Choroid plexus epithelial cell (primary cell): Measurements from ENCODE around the gene KLHL29.
A peak's percentile ranks its signal among the peaks of the same experiment; 100 is the strongest.

Source experiments
- DNase-seq: peaks from one replicate; pipeline ENCODE4 v3.0.0-alpha.2; 2010; ENCODE audit warnings: low read depth
- H3K4me3 ChIP-seq: 2 replicates; pipeline ENCODE4 v1.5.1; 2011; ENCODE audit warnings: low read depth, mild to moderate bottlenecking, control low read depth, low read length, moderate library complexity
- TF ChIP-seq, protein P1 (sequence below): conservative IDR thresholded peaks from 2 replicates; pipeline ENCODE4 v1.5.1; 2011; ENCODE audit warnings: low read depth, mild to moderate bottlenecking, control low read depth, inconsistent platforms, low read length, moderate library complexity

Gene KLHL29

DNA sequence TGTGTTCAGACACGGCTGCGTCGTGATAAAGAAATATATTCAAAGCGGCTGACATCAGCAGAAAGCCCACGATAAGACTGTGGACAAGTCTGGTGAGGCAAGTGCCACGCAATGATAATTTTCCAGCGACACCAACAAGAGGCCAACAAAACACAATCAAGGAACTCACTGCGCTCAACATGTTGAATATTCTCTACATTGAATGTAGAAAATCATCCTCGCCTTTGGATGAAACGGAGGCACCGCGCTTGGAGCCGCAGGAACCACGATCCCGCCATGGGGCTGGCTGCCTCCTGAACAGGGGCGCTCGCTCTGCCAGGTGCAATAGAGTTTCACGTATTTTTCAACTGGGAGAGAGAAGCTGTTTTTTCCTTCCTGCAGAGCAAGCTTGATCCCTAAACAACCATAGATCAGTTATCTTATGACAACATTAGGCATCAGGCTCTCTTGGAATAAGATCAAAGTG is 321.7 kb downstream of the KLHL29 start:
- TF ChIP-seq, protein P1, sequence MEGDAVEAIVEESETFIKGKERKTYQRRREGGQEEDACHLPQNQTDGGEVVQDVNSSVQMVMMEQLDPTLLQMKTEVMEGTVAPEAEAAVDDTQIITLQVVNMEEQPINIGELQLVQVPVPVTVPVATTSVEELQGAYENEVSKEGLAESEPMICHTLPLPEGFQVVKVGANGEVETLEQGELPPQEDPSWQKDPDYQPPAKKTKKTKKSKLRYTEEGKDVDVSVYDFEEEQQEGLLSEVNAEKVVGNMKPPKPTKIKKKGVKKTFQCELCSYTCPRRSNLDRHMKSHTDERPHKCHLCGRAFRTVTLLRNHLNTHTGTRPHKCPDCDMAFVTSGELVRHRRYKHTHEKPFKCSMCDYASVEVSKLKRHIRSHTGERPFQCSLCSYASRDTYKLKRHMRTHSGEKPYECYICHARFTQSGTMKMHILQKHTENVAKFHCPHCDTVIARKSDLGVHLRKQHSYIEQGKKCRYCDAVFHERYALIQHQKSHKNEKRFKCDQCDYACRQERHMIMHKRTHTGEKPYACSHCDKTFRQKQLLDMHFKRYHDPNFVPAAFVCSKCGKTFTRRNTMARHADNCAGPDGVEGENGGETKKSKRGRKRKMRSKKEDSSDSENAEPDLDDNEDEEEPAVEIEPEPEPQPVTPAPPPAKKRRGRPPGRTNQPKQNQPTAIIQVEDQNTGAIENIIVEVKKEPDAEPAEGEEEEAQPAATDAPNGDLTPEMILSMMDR: no peak
- no peak overlapping the region for H3K4me3 ChIP-seq
- DNase-seq: no peak

DNA sequence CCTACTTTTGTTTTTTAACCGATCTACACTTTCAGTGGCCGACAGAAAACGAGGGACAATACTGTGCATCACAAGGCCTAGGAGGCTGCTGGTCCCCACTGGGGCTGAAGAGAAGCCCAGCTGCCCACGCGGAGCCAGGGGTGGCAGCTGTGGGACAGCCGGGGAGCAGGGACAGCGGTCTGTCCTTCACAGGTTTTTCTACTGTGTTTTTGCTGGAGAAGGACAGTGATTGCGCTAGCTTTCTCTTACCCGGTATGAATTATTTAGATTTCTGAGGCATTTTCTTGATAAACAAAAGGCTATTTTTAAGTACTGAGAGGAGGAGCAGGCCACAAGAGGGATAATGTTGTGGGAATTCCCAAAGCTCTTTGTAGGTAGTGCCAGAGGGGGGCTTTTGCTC is 322.1 kb downstream of the KLHL29 start:
- TF ChIP-seq, protein P1: no peak
- no peak for DNase-seq
- no peak overlapping the region for H3K4me3 ChIP-seq

DNA sequence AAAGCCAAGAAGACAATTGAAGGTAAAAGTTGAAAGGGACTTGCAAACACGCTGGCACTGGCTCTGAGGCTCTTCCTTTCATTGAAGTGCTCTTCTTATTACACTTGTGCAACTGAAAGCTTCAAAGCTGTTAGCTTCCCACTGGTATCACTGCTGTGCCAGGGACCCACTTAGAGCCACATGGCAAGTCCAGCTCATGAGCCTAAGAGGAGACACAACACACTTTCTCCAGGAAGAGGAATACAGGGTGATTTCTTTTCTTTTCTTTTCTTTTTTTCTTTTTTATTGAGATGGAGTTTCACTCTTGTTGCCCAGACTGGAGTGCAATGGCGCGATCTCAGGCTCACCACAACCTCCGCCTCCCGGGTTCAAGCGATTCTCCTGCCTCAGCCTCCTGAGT is 323.8 kb downstream of the KLHL29 start:
- TF ChIP-seq, protein P1: no peak
- no peak overlapping the region for H3K4me3 ChIP-seq

DNA sequence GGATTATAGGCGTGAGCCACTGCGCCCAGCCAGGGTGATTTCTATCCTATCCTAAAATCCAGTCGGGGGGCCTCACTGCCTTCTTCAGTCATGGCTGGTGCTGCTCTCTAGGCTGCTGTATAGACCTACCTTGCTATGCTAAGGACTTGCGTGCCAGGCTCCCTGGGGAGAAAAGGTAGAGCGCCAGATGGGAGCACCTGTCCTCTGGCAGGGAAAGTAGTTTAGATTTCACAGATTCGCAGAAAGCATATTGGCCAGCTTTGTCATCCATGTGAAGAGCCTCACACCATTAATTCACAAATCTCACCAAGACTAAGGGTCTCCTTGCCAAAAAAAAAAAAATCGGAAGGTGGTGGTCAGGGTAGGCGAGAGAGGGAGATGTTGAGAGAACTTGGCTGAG is 324.3 kb downstream of the KLHL29 start:
- TF ChIP-seq, protein P1: no peak
- no peak for DNase-seq
- no peak overlapping the region for H3K4me3 ChIP-seq

More for the DNA sequence above, 323.8 kb downstream of the KLHL29 start:
- no peak for DNase-seq

DNA sequence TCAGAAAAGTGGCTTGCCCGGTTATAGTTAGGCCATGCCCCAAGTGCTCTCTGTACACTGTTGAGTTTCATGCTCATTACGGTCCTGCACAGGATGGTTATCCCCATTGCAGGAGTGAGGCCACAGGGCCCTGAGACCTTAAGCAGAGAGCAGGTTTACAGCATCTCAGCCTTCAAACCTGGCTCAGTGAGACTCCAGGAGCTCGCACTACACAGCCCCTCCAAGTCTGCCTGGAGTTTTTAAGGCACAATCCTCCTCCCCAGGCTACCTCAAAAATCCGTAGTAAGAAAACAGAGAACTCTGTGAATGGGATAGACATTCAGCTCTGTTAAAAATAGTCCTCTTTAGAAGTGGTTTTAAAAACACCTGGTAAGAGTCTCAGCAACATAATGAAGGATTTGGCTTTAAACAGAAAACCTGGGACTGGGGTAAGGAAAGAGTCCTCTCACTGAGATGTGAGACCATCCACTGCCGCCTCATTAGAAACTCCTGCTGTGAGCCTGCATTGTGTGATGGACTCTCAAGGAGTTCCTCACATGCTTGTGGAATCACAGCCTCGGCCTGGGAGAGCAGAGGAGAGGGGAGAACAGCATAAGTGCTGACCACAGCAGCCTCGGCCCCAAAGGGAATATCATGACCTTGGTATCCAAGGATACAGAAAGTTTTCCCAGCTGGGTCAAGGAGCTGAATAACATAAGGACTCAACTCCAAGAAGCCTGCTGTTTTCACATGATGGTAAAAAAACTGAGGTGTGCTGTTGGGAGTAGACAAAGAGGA is 327.2 kb downstream of the KLHL29 start:
- TF ChIP-seq, protein P1: no peak
- peak; percentile 90 for DNase-seq
- no peak overlapping the region for H3K4me3 ChIP-seq

DNA sequence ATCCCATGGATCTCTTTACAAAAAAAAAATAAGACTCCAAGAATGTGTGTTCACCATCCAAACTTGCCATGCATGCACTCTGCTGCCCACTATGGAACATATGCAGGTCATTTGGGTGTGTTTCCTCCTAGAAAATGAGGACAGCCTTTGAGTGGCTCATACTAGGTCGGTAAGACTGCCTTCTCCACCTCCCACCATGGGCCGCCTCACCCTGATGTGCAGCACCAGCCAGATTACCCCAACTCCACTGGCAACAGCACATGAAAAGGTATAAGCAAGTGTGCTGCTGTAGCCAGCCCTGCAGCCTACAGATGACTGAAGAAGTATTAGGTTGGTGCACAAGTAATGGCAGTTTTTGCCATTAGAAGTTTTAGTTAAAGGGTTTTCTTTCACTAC is 327.8 kb downstream of the KLHL29 start:
- no peak overlapping the region for H3K4me3 ChIP-seq
- TF ChIP-seq, protein P1: no peak
- no peak for DNase-seq

DNA sequence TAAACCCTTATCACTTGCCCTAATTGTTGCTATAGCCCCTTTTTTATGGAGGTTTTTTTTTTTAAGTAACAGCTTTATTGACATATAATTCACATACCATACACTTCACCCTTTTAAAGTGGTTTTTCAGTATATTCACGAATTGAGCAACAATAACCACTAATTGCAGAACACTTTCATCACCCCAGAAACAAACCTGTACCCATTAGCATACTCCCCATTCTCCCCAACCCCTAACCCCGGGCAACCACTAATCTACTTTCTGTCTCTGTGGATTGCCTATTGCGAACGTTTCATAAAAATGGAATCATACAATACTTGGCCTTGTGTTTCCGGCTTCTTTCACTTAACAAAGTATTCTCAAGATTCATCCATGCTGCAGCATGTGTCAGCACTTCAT is 328.4 kb downstream of the KLHL29 start:
- H3K4me3 ChIP-seq: no peak overlapping the region
- no peak for DNase-seq
- TF ChIP-seq, protein P1: no peak
